DND-41 (cell line): ENCODE data around the gene RGL3.

Experiments
- ATAC-seq: fragments of 200-7000 bp; cut with Tn5 transposase; 3 replicates; pipeline ENCODE4 v1.9.1; 2021; ENCODE audit warnings: low read depth; ENCODE audit not compliant: insufficient read depth
- DNase-seq: peaks from one replicate; pipeline ENCODE4 v3.0.0-alpha.2; 2020
- H2AFZ ChIP-seq: 2 replicates; pipeline ENCODE4 v1.6.0; 2012; ENCODE audit warnings: low read depth, low read length
- H3K27ac ChIP-seq: 2 replicates; pipeline ENCODE4 v1.5.1; 2012; ENCODE audit warnings: low read length, inconsistent platforms
- H3K27me3 ChIP-seq: fragments of 200-600 bp; sonication (generic); 2 replicates; pipeline ENCODE4 v1.6.0; 2012; ENCODE audit warnings: low read length, mild to moderate bottlenecking, inconsistent platforms; ENCODE audit not compliant: insufficient read depth, poor library complexity
- H3K36me3 ChIP-seq: 2 replicates; pipeline ENCODE4 v1.5.1; 2012; ENCODE audit warnings: low read length, inconsistent platforms; ENCODE audit not compliant: insufficient read depth
- H3K4me1 ChIP-seq: 2 replicates; pipeline ENCODE4 v1.5.1; 2012; ENCODE audit warnings: mild to moderate bottlenecking, low read length; ENCODE audit not compliant: insufficient read depth
- H3K4me2 ChIP-seq: 2 replicates; pipeline ENCODE4 v1.6.0; 2012; ENCODE audit warnings: mild to moderate bottlenecking, moderate library complexity, low read length, inconsistent platforms; ENCODE audit not compliant: insufficient read depth
- H3K4me3 ChIP-seq, 2 experiments: fragments of 200-600 bp in 1 of 2; shearing (Covaris generic) in 1 of 2; 2 replicates each; pipeline ENCODE4 v1.5.1; 2012 to 2016; ENCODE audit warnings: inconsistent platforms in 2 of 2, low read length in 2 of 2, mild to moderate bottlenecking in 2 of 2, low read depth in 1 of 2, moderate library complexity in 1 of 2
- H3K79me2 ChIP-seq: 2 replicates; pipeline ENCODE4 v1.6.0; 2012; ENCODE audit warnings: low read length, inconsistent platforms; ENCODE audit not compliant: insufficient read depth
- H3K9ac ChIP-seq: 2 replicates; pipeline ENCODE4 v1.6.0; 2012; ENCODE audit warnings: low read depth, mild to moderate bottlenecking, inconsistent platforms, low read length, moderate library complexity
- H3K9me3 ChIP-seq: 2 replicates; pipeline ENCODE4 v1.5.1; 2012; ENCODE audit warnings: low read length, moderate library complexity, mild to moderate bottlenecking, inconsistent platforms; ENCODE audit not compliant: insufficient read depth, severe bottlenecking
- H4K20me1 ChIP-seq: 2 replicates; pipeline ENCODE4 v1.6.0; 2012; ENCODE audit warnings: low read length; ENCODE audit not compliant: insufficient read depth
- CTCF ChIP-seq: IDR thresholded peaks from 2 replicates; pipeline ENCODE4 v1.5.1; 2012; ENCODE audit warnings: borderline replicate concordance, low read length, moderate library complexity, mild to moderate bottlenecking; ENCODE audit not compliant: poor library complexity, severe bottlenecking; ENCODE audit errors: extremely low read depth
- EZH2 ChIP-seq: IDR thresholded peaks from 3 replicates; pipeline ENCODE4 v1.6.1; 2012; ENCODE audit warnings: borderline replicate concordance, low read depth, mild to moderate bottlenecking, moderate library complexity, low read length, inconsistent platforms; ENCODE audit not compliant: severe bottlenecking

The RGL3 gene

GRCh38 chr19:11418094-11418548 is 993 bp downstream of the RGL3 start:
- no peaks in the 10 kb centered on the region for H3K9me3 ChIP-seq
- no peak overlapping the region for H3K9ac ChIP-seq
- DNase-seq (no peak), ATAC-seq (no peak)
- H3K4me2 ChIP-seq, result no peak overlapping the region
- no peak overlapping the region for H3K4me3 ChIP-seq
- no peaks in the 10 kb centered on the region for H3K4me1 ChIP-seq
- no peak overlapping the region for H2AFZ ChIP-seq
- H3K27ac ChIP-seq, result no peak overlapping the region
- TF ChIP-seq CTCF (no peak), EZH2 (no peak)
- no peaks in the 10 kb centered on the region for H3K36me3 ChIP-seq
- no peaks in the 10 kb centered on the region for H4K20me1 ChIP-seq
- no peaks in the 10 kb centered on the region for H3K27me3 ChIP-seq
- H3K79me2 ChIP-seq, result no peaks in the 10 kb centered on the region

- Histone ChIP-seq H2AFZ (no peak overlapping the region), H3K4me3 (no peak overlapping the region), H3K27me3 (no peaks in the 10 kb centered on the region), H3K27ac (no peak overlapping the region), H3K79me2 (no peaks in the 10 kb centered on the region), H3K4me1 (no peaks in the 10 kb centered on the region), H3K36me3 (no peaks in the 10 kb centered on the region), H3K4me2 (no peak overlapping the region), H3K9ac (no peak overlapping the region), H3K9me3 (no peaks in the 10 kb centered on the region), H4K20me1 (no peaks in the 10 kb centered on the region)
- DNase-seq, result no peak
- no peak for TF ChIP-seq CTCF
- TF ChIP-seq EZH2, result no peak
- ATAC-seq, result no peak
These were observed 2.6 kb downstream of the RGL3 start for GRCh38 chr19:11416346-11417052.

GRCh38 chr19:11414544-11414943 is 4.6 kb downstream of the RGL3 start:
- TF ChIP-seq EZH2 (no peak), CTCF (no peak)
- no peaks in the 10 kb centered on the region for H3K36me3 ChIP-seq
- no peak overlapping the region for H2AFZ ChIP-seq
- no peak for DNase-seq
- no peaks in the 10 kb centered on the region for H3K27me3 ChIP-seq
- H3K4me2 ChIP-seq, result no peak overlapping the region
- no peaks in the 10 kb centered on the region for H3K9me3 ChIP-seq
- H3K9ac ChIP-seq, result no peak overlapping the region
- no peak overlapping the region for H3K27ac ChIP-seq
- H4K20me1 ChIP-seq, result no peaks in the 10 kb centered on the region
- H3K79me2 ChIP-seq, result no peaks in the 10 kb centered on the region
- no peak for ATAC-seq
- H3K4me1 ChIP-seq, result no peaks in the 10 kb centered on the region
- no peak overlapping the region for H3K4me3 ChIP-seq
